K562 (cell line): ENCODE results near the gene LMTK2.

Experiments
- MBD2 ChIP-seq: sonication (generic); IDR thresholded peaks from 2 replicates; pipeline ENCODE4 v1.6.1; 2016; ENCODE audit warnings: low read depth, borderline replicate concordance
- NCOA1 ChIP-seq: fragments of 450-650 bp; IDR thresholded peaks from 2 replicates; pipeline ENCODE4 v1.6.1; 2016; ENCODE audit warnings: low read depth
- NCOA2 ChIP-seq, 2 experiments: fragments of 450-650 bp; IDR thresholded peaks; 2 replicates each; pipeline ENCODE4 v1.6.1; 2018; ENCODE audit warnings: mild to moderate bottlenecking in 2 of 2, moderate library complexity in 1 of 2; ENCODE audit not compliant: partially characterized antibody in 2 of 2
- NFIC ChIP-seq: fragments of 450-650 bp; IDR thresholded peaks from 2 replicates; pipeline ENCODE4 v1.6.1; 2017; ENCODE audit warnings: mild to moderate bottlenecking, inconsistent platforms
- POLR2AphosphoS5 ChIP-seq: IDR thresholded peaks from 2 replicates; pipeline ENCODE4 v1.6.1; 2011; ENCODE audit warnings: mild to moderate bottlenecking, low read depth, low read length, moderate library complexity; ENCODE audit not compliant: control insufficient read depth, insufficient read depth
- POLR3G ChIP-seq: IDR thresholded peaks from 2 replicates; pipeline ENCODE4 v1.6.1; 2011; ENCODE audit not compliant: insufficient read length, insufficient replicate concordance; ENCODE audit errors: extremely low read depth
- PYGO2 ChIP-seq: fragments of 450-650 bp; IDR thresholded peaks from 2 replicates; pipeline ENCODE4 v1.6.1; 2016; ENCODE audit warnings: mild to moderate bottlenecking, missing genetic modification characterization, moderate library complexity, missing compliant biosample characterization
- SPI1 ChIP-seq: IDR thresholded peaks from 2 replicates; pipeline ENCODE4 v1.6.1; 2011; ENCODE audit warnings: low read depth, low read length, control low read depth, borderline replicate concordance
- ZNF282 ChIP-seq: sonication (generic); formaldehyde crosslinking; IDR thresholded peaks from 2 replicates; pipeline ENCODE4 v1.8.1; 2023; ENCODE audit warnings: missing genetic modification reagents
- ZZZ3 ChIP-seq: fragments of 450-650 bp; IDR thresholded peaks from 2 replicates; pipeline ENCODE4 v1.6.1; 2016; ENCODE audit warnings: antibody characterized with exemption, mild to moderate bottlenecking, moderate library complexity
- TF ChIP-seq, protein P1 (sequence below): sonication (generic); formaldehyde crosslinking; IDR thresholded peaks from 2 replicates; pipeline ENCODE4 v1.8.0; 2022; ENCODE audit warnings: mild to moderate bottlenecking, missing genetic modification reagents, borderline replicate concordance
- TF ChIP-seq, protein P2 (sequence below), 3 experiments: IDR thresholded peaks in 2 of 3; conservative IDR thresholded peaks in 1 of 3; 2 replicates each; pipeline ENCODE4 v1.5.1; 2011 to 2012; ENCODE audit warnings: low read length in 3 of 3, mild to moderate bottlenecking in 3 of 3, control low read depth in 2 of 3, improper control_type of control experiment in 1 of 3, inconsistent platforms in 1 of 3, low read depth in 1 of 3, mixed read lengths in 1 of 3, moderate library complexity in 1 of 3; ENCODE audit not compliant: insufficient read depth in 2 of 3
- TF ChIP-seq, protein P3 (sequence below): sonication (generic); formaldehyde crosslinking; IDR thresholded peaks from 2 replicates; pipeline ENCODE4 v1.9.0; 2022; ENCODE audit warnings: mild to moderate bottlenecking, missing genetic modification reagents

DNA sequence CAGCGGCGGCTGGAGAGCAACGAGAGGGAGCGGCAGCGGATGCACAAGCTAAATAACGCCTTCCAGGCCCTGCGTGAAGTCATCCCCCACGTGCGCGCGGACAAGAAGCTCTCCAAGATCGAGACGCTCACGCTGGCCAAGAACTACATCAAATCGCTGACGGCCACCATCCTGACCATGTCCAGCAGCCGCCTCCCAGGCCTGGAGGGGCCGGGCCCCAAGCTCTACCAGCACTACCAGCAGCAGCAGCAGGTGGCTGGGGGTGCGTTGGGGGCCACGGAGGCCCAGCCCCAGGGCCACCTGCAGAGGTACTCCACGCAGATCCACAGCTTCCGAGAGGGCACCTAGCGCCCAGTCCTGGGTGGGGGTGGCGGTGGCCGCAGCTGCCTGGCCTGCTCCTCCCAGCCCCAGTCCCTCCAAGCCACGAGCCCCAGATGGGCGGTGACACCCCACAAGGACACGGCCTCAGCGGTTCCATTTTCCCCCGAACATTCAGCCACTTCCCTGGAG is 105.9 kb downstream of the LMTK2 start:
- no peak for TF ChIP-seq SPI1
- TF ChIP-seq POLR3G: no peak
- no peak for TF ChIP-seq POLR2AphosphoS5
- TF ChIP-seq NCOA2 (IDR thresholded peaks at IDR 0.05; ENCODE audit: partially characterized antibody in 2 of 2): no peak
- no peak for TF ChIP-seq PYGO2 (tag)
- TF ChIP-seq, protein P1, sequence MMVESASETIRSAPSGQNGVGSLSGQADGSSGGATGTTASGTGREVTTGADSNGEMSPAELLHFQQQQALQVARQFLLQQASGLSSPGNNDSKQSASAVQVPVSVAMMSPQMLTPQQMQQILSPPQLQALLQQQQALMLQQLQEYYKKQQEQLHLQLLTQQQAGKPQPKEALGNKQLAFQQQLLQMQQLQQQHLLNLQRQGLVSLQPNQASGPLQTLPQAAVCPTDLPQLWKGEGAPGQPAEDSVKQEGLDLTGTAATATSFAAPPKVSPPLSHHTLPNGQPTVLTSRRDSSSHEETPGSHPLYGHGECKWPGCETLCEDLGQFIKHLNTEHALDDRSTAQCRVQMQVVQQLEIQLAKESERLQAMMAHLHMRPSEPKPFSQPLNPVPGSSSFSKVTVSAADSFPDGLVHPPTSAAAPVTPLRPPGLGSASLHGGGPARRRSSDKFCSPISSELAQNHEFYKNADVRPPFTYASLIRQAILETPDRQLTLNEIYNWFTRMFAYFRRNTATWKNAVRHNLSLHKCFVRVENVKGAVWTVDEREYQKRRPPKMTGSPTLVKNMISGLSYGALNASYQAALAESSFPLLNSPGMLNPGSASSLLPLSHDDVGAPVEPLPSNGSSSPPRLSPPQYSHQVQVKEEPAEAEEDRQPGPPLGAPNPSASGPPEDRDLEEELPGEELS (CRISPR knock-in tag): no peak
- TF ChIP-seq MBD2: no peak
- TF ChIP-seq, protein P2, sequence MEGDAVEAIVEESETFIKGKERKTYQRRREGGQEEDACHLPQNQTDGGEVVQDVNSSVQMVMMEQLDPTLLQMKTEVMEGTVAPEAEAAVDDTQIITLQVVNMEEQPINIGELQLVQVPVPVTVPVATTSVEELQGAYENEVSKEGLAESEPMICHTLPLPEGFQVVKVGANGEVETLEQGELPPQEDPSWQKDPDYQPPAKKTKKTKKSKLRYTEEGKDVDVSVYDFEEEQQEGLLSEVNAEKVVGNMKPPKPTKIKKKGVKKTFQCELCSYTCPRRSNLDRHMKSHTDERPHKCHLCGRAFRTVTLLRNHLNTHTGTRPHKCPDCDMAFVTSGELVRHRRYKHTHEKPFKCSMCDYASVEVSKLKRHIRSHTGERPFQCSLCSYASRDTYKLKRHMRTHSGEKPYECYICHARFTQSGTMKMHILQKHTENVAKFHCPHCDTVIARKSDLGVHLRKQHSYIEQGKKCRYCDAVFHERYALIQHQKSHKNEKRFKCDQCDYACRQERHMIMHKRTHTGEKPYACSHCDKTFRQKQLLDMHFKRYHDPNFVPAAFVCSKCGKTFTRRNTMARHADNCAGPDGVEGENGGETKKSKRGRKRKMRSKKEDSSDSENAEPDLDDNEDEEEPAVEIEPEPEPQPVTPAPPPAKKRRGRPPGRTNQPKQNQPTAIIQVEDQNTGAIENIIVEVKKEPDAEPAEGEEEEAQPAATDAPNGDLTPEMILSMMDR (IDR thresholded peaks at IDR 0.05 in 2 of 3, conservative IDR thresholded peaks at IDR 0.05 in 1 of 3; ENCODE audit: insufficient read depth in 2 of 3, low read depth in 1 of 3, low read length in 3 of 3): no peak
- TF ChIP-seq ZZZ3: no peak
- no peak for TF ChIP-seq ZNF282 (CRISPR knock-in tag)
- TF ChIP-seq, protein P3, sequence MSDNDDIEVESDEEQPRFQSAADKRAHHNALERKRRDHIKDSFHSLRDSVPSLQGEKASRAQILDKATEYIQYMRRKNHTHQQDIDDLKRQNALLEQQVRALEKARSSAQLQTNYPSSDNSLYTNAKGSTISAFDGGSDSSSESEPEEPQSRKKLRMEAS (CRISPR knock-in tag): no peak
- no peak for TF ChIP-seq NCOA1
- TF ChIP-seq NFIC: no peak
